Hepatocyte (in vitro differentiated cells): ENCODE results near the gene MEGF11. TPM values are rescaled to one million over a fixed set of nuclear protein-coding genes. Genes with fewer than 3 reads are reported as not detected.
A peak's percentile ranks its signal among the peaks of the same experiment; 100 is the strongest.
"Not testable (repeated sequence)": the region's sequence is repeated elsewhere in the genome, so short reads cannot be mapped to it uniquely, and the experiment has no call there.

Experiments
- DNase-seq: peaks from one replicate; pipeline ENCODE4 v3.0.0-alpha.2; 2016; ENCODE audit warnings: low spot score
- H2AFZ ChIP-seq: fragments of 200-600 bp; sonication (generic); 2 replicates; pipeline ENCODE4 v1.6.0; 2016; ENCODE audit warnings: antibody characterized with exemption, mild to moderate bottlenecking
- H3K27ac ChIP-seq: fragments of 200-600 bp; sonication (generic); 2 replicates; pipeline ENCODE4 v1.5.1; 2016; ENCODE audit warnings: mild to moderate bottlenecking
- H3K27me3 ChIP-seq: fragments of 200-600 bp; sonication (generic); 2 replicates; pipeline ENCODE4 v1.6.1; 2016
- H3K36me3 ChIP-seq: fragments of 200-600 bp; sonication (generic); replicated peaks from 2 replicates; pipeline ENCODE4 v1.5.1; 2016; ENCODE audit warnings: low read depth; ENCODE audit not compliant: insufficient read depth
- H3K4me1 ChIP-seq: fragments of 200-600 bp; sonication (generic); 2 replicates; pipeline ENCODE4 v1.5.1; 2016; ENCODE audit warnings: mild to moderate bottlenecking, moderate library complexity; ENCODE audit not compliant: insufficient read depth
- H3K4me2 ChIP-seq: fragments of 200-600 bp; sonication (generic); 2 replicates; pipeline ENCODE4 v1.6.0; 2016
- H3K4me3 ChIP-seq: fragments of 200-600 bp; sonication (generic); 2 replicates; pipeline ENCODE4 v1.5.1; 2016; ENCODE audit warnings: mild to moderate bottlenecking
- H3K79me2 ChIP-seq: fragments of 200-600 bp; sonication (generic); 2 replicates; pipeline ENCODE4 v1.6.0; 2017; ENCODE audit warnings: mild to moderate bottlenecking
- H3K9me2 ChIP-seq: fragments of 200-600 bp; sonication (generic); replicated peaks from 2 replicates; pipeline ENCODE4 v1.6.0; 2017; ENCODE audit warnings: mild to moderate bottlenecking; ENCODE audit not compliant: insufficient read depth
- H3K9me3 ChIP-seq: fragments of 200-600 bp; sonication (generic); 2 replicates; pipeline ENCODE4 v1.5.1; 2016; ENCODE audit warnings: low read depth, mild to moderate bottlenecking
- H4K20me1 ChIP-seq: fragments of 200-600 bp; sonication (generic); 2 replicates; pipeline ENCODE4 v1.6.0; 2016; ENCODE audit warnings: mild to moderate bottlenecking; ENCODE audit not compliant: insufficient read depth, poor library complexity, severe bottlenecking
- CTCF ChIP-seq: fragments of 200-600 bp; sonication (generic); IDR thresholded peaks from 2 replicates; pipeline ENCODE4 v1.5.1; 2016; ENCODE audit warnings: antibody characterized with exemption, mild to moderate bottlenecking; ENCODE audit not compliant: poor library complexity
- EZH2 ChIP-seq: fragments of 200-600 bp; sonication (generic); IDR thresholded peaks from 2 replicates; pipeline ENCODE4 v1.6.1; 2016; ENCODE audit warnings: antibody characterized with exemption, mild to moderate bottlenecking, borderline replicate concordance
- EZH2phosphoT487 ChIP-seq: fragments of 200-600 bp; sonication (generic); IDR thresholded peaks from one replicate; pipeline ENCODE4 v1.6.1; 2018; ENCODE audit warnings: antibody characterized with exemption, mild to moderate bottlenecking, low read depth, moderate library complexity; ENCODE audit not compliant: unreplicated experiment, severe bottlenecking
- WGBS: methylation state at CpG from one replicate; pipeline ENCODE4 v1.1.6; 2016; ENCODE audit warnings: low lambda C conversion rate; ENCODE audit errors: missing lambda C conversion rate; 5-methylcytosine and 5-hydroxymethylcytosine counted together
- polyA plus RNA-seq: library from polyadenylated mRNA; unstranded; fragments of >200 nt; fragmentation: Nextera tagmentation; extraction: Ambion mirVana; gene quantifications from 2 replicates; pipeline ENCODE4 v1.2.1, GENCODE V29; 2016
- total RNA-seq: library from RNA; depleted of rRNA; stranded (reverse); fragments of >200 nt; gene quantifications from 2 replicates; pipeline ENCODE4 v1.2.3, GENCODE V29; 2014

Gene MEGF11
- total and polyA plus RNA-seq, 2 experiments from 2014 or later = 0.07 to 0.25 TPM

- H4K20me1 ChIP-seq = no peaks in the 10 kb centered on the region
- H3K79me2 ChIP-seq = no peaks in the 10 kb centered on the region
- H3K4me1 ChIP-seq = peaks cover 4% of the 10 kb centered on the region
- H3K9me2 ChIP-seq = no peaks in the 10 kb centered on the region
- no peaks in the 10 kb centered on the region for H3K27me3 ChIP-seq
- WGBS = 73% methylated on average over 6 of the region's 6 CpGs
- no peak overlapping the region for H2AFZ ChIP-seq
- no peak for DNase-seq
- H3K4me3 ChIP-seq = no peak overlapping the region
- no peak overlapping the region for H3K4me2 ChIP-seq
- no peak overlapping the region for H3K27ac ChIP-seq
- TF ChIP-seq EZH2phosphoT487 (no peak), CTCF (no peak), EZH2 (no peak)
- H3K9me3 ChIP-seq = no peaks in the 10 kb centered on the region
- no peaks in the 10 kb centered on the region for H3K36me3 ChIP-seq
Observed at GRCh38 chr15:66270932-66271331, 17.4 kb upstream of the MEGF11 start.

- Histone ChIP-seq H3K27ac (no peak overlapping the region), H3K27me3 (no peaks in the 10 kb centered on the region), H3K9me3 (no peaks in the 10 kb centered on the region), H3K79me2 (no peaks in the 10 kb centered on the region), H3K9me2 (no peaks in the 10 kb centered on the region), H3K36me3 (no peaks in the 10 kb centered on the region), H4K20me1 (no peaks in the 10 kb centered on the region), H3K4me2 (no peak overlapping the region), H2AFZ (no peak overlapping the region), H3K4me3 (no peak overlapping the region), H3K4me1 (peaks cover 4% of the 10 kb centered on the region)
- WGBS = 30% methylated on average over 13 of the region's 13 CpGs
- TF ChIP-seq EZH2phosphoT487 (no peak), CTCF (no peak), EZH2 (no peak)
- DNase-seq = peak; percentile 65
Observed at GRCh38 chr15:66269326-66270090, 16.0 kb upstream of the MEGF11 start.

- WGBS = 92% methylated on average over 20 of the region's 20 CpGs
- H4K20me1 ChIP-seq = no peaks in the 10 kb centered on the region
- H3K27me3 ChIP-seq = peaks cover 6% of the 10 kb centered on the region
- H3K36me3 ChIP-seq = no peaks in the 10 kb centered on the region
- H3K4me2 ChIP-seq = no peak overlapping the region
- H3K9me3 ChIP-seq = no peaks in the 10 kb centered on the region
- H3K27ac ChIP-seq = no peak overlapping the region
- no peak overlapping the region for H2AFZ ChIP-seq
- no peak for TF ChIP-seq CTCF
- H3K4me1 ChIP-seq = peaks cover 4% of the 10 kb centered on the region
- no peak overlapping the region for H3K4me3 ChIP-seq
- no peaks in the 10 kb centered on the region for H3K9me2 ChIP-seq
- no peaks in the 10 kb centered on the region for H3K79me2 ChIP-seq
- no peak for DNase-seq
Observed at GRCh38 chr15:66264859-66265513, 11.4 kb upstream of the MEGF11 start.

GRCh38 chr15:66262837-66263236, 9.3 kb upstream of the MEGF11 start:
- not testable (repeated sequence) for H3K9me2 ChIP-seq, H3K79me2 ChIP-seq
- WGBS = 86% methylated on average over 1 of the region's 1 CpG

More at GRCh38 chr15:66262837-66263236, 9.3 kb upstream of the MEGF11 start:
- not testable (repeated sequence) for H3K4me3 ChIP-seq, H4K20me1 ChIP-seq, H3K4me1 ChIP-seq, H3K9me3 ChIP-seq, H3K27ac ChIP-seq, H3K36me3 ChIP-seq, DNase-seq, H2AFZ ChIP-seq, H3K4me2 ChIP-seq
- H3K27me3 ChIP-seq = peaks cover 14% of the 10 kb centered on the region
